GM12878 (cell line): ENCODE results near the gene NECTIN2. TPM values are rescaled to one million over a fixed set of nuclear protein-coding genes. Genes with fewer than 3 reads are reported as not detected.

ENCODE experiments used
- ASH2L ChIP-seq: fragments of 300-600, 200-600 bp; sonication (generic); IDR thresholded peaks from 2 replicates; pipeline ENCODE4 v1.6.1; 2017; ENCODE audit warnings: low read depth, mild to moderate bottlenecking, borderline replicate concordance
- ATF7 ChIP-seq: fragments of 450-650 bp; IDR thresholded peaks from 2 replicates; pipeline ENCODE4 v1.6.1; 2016; ENCODE audit warnings: low read depth, mild to moderate bottlenecking
- EP300 ChIP-seq, 2 experiments: fragments of 150-350 bp in 1 of 2; IDR thresholded peaks; 2 replicates each; pipeline ENCODE4 v1.6.1; 2011 to 2012; ENCODE audit warnings: low read depth in 2 of 2, low read length in 2 of 2, borderline replicate concordance in 1 of 2, improper control_type of control experiment in 1 of 2, inconsistent platforms in 1 of 2; ENCODE audit not compliant: control insufficient read depth in 1 of 2
- FOS ChIP-seq: IDR thresholded peaks from 3 replicates; pipeline ENCODE4 v1.6.1; 2011; ENCODE audit warnings: borderline replicate concordance; ENCODE audit not compliant: insufficient read length; ENCODE audit errors: extremely low read depth
- FOXK2 ChIP-seq: fragments of 450-650 bp; IDR thresholded peaks from 2 replicates; pipeline ENCODE4 v1.6.1; 2017; ENCODE audit warnings: mild to moderate bottlenecking, moderate library complexity
- IKZF1 ChIP-seq: fragments of 450-650 bp; conservative IDR thresholded peaks from 2 replicates; pipeline ENCODE4 v1.6.1; 2017; ENCODE audit warnings: antibody characterized with exemption, mild to moderate bottlenecking
- IKZF2 ChIP-seq, 2 experiments: fragments of 450-650 bp; IDR thresholded peaks; 2 replicates each; pipeline ENCODE4 v1.6.1; 2017; ENCODE audit warnings: mild to moderate bottlenecking in 2 of 2, moderate library complexity in 2 of 2
- IRF4 ChIP-seq: IDR thresholded peaks from 2 replicates; pipeline ENCODE4 v1.6.1; 2011; ENCODE audit warnings: low read depth, low read length
- JUNB ChIP-seq: IDR thresholded peaks from 2 replicates; pipeline ENCODE4 v1.6.1; 2016; ENCODE audit warnings: antibody characterized with exemption, mild to moderate bottlenecking
- MEF2B ChIP-seq: fragments of 450-650 bp; IDR thresholded peaks from 2 replicates; pipeline ENCODE4 v1.6.1; 2018; ENCODE audit warnings: mild to moderate bottlenecking, moderate library complexity; ENCODE audit not compliant: partially characterized antibody, poor library complexity, severe bottlenecking
- MLLT1 ChIP-seq: fragments of 450-650 bp; IDR thresholded peaks from 2 replicates; pipeline ENCODE4 v1.6.1; 2016; ENCODE audit warnings: mild to moderate bottlenecking
- NFYB ChIP-seq: IDR thresholded peaks from 2 replicates; pipeline ENCODE4 v1.6.1; 2011; ENCODE audit warnings: low read depth, mild to moderate bottlenecking, low read length, improper control_type of control experiment, moderate library complexity; ENCODE audit not compliant: insufficient read depth
- NR2C1 ChIP-seq: fragments of 450-650 bp; IDR thresholded peaks from 2 replicates; pipeline ENCODE4 v1.6.1; 2017; ENCODE audit warnings: antibody characterized with exemption, mild to moderate bottlenecking, moderate library complexity
- NR2C2 ChIP-seq: IDR thresholded peaks from 2 replicates; pipeline ENCODE4 v1.6.1; 2011; ENCODE audit warnings: borderline replicate concordance, low read depth; ENCODE audit not compliant: control insufficient read depth, insufficient read length
- RAD21 ChIP-seq: IDR thresholded peaks from 2 replicates; pipeline ENCODE4 v1.6.1; 2011; ENCODE audit warnings: mild to moderate bottlenecking, low read depth, low read length, moderate library complexity; ENCODE audit not compliant: insufficient read depth
- RAD51 ChIP-seq: fragments of 450-650 bp; IDR thresholded peaks from 2 replicates; pipeline ENCODE4 v1.6.1; 2016; ENCODE audit warnings: moderate library complexity, mild to moderate bottlenecking, inconsistent platforms
- RFX5 ChIP-seq: IDR thresholded peaks from 2 replicates; pipeline ENCODE4 v1.6.1; 2011; ENCODE audit warnings: low read depth, low read length, improper control_type of control experiment
- RUNX3 ChIP-seq: IDR thresholded peaks from 2 replicates; pipeline ENCODE4 v1.6.1; 2012; ENCODE audit warnings: low read length, inconsistent platforms
- SKIL ChIP-seq: fragments of 450-650 bp; IDR thresholded peaks from 2 replicates; pipeline ENCODE4 v1.6.1; 2017; ENCODE audit warnings: mild to moderate bottlenecking, low read depth, inconsistent platforms; ENCODE audit not compliant: poor library complexity, severe bottlenecking
- SMARCA5 ChIP-seq: fragments of 450-650 bp; IDR thresholded peaks from 2 replicates; pipeline ENCODE4 v1.6.1; 2017; ENCODE audit warnings: mild to moderate bottlenecking
- SMC3 ChIP-seq: IDR thresholded peaks from 2 replicates; pipeline ENCODE4 v1.6.1; 2011; ENCODE audit warnings: low read length, improper control_type of control experiment, borderline replicate concordance
- SPI1 ChIP-seq: IDR thresholded peaks from 2 replicates; pipeline ENCODE4 v1.6.1; 2011; ENCODE audit warnings: low read depth, mild to moderate bottlenecking, low read length, moderate library complexity, borderline replicate concordance; ENCODE audit not compliant: insufficient read depth
- SRF ChIP-seq, 2 experiments: IDR thresholded peaks; 2 replicates each; pipeline ENCODE4 v1.6.1; 2011; ENCODE audit warnings: low read depth in 2 of 2, low read length in 2 of 2, mild to moderate bottlenecking in 1 of 2, moderate library complexity in 1 of 2
- TARDBP ChIP-seq: IDR thresholded peaks from 2 replicates; pipeline ENCODE4 v1.6.1; 2016; ENCODE audit warnings: borderline replicate concordance
- USF1 ChIP-seq: IDR thresholded peaks from 2 replicates; pipeline ENCODE4 v1.6.1; 2011; ENCODE audit warnings: borderline replicate concordance, low read depth, mild to moderate bottlenecking, moderate library complexity, mixed read lengths, low read length; ENCODE audit not compliant: insufficient read depth; ENCODE audit errors: extremely low read length
- YY1 ChIP-seq: IDR thresholded peaks from 2 replicates; pipeline ENCODE4 v1.6.1; 2011; ENCODE audit warnings: low read depth, mild to moderate bottlenecking, low read length
- ZZZ3 ChIP-seq: IDR thresholded peaks from 2 replicates; pipeline ENCODE4 v1.6.1; 2011; ENCODE audit warnings: low read depth; ENCODE audit not compliant: control insufficient read depth, insufficient read length
- polyA plus RNA-seq, 11 experiments: library from polyadenylated mRNA; depleted of rRNA in 4 of 11; unstranded in 6 of 11; stranded (reverse) in 5 of 11; fragments of >200 nt; fragmentation: Nextera tagmentation in 4 of 11; fragmentation: Illumina TruSeq in 1 of 11; extraction: Ambion mirVana in 4 of 11; extraction: Trizol in 1 of 11; gene quantifications; 1 replicate in 1 of 11; 2 replicates in 10 of 11; pipeline versions ENCODE4 v1.2.1 to v1.2.3, GENCODE V29; 2011 to 2016; ENCODE audit warnings: inconsistent platforms in 2 of 11, missing spikeins in 2 of 11, low read depth in 1 of 11
- total RNA-seq, 4 experiments: library from RNA; depleted of rRNA in 3 of 4; stranded (reverse); fragments of >200 nt in 3 of 4; fragmentation: Illumina TruSeq in 1 of 4; extraction: Trizol in 1 of 4; gene quantifications; 2 replicates each; pipeline versions ENCODE4 v1.2.1 to v1.2.3, GENCODE V29; 2013 to 2021

The NECTIN2 gene
- total and polyA plus RNA-seq, 10 of the 15 experiments (the other 5 are each of a cell fraction or from before 2014, with no cell fraction given), result 0.05 to 0.36 (median 0.26) TPM; not detected in 5

GRCh38 chr19:44800461-44800860 lies 45.6 kb upstream of the NECTIN2 start (continued):
- TF ChIP-seq USF1 (no peak), FOS (no peak), ASH2L (no peak), MEF2B (no peak), ZZZ3 (no peak), RUNX3 (0 out of 2 replicates have a peak, but pooled peaks have one; percentile 28), IKZF1 (peak; percentile 28; the same call in 1 of the 2 replicates), RFX5 (no peak), JUNB (0 out of 2 replicates have a peak, but pooled peaks have one; percentile 16), NFYB (no peak), SMARCA5 (no peak), NR2C1 (no peak), IRF4 (peak; percentile 69), SRF (IDR thresholded peaks at IDR 0.05; ENCODE audit: low read depth in 2 of 2, low read length in 2 of 2) (no peak), EP300 (IDR thresholded peaks at IDR 0.05; ENCODE audit: borderline replicate concordance in 1 of 2, control insufficient read depth in 1 of 2, low read depth in 2 of 2, low read length in 2 of 2) (no peak; a peak in 1 of 4 replicates), YY1 (peak; percentile 62; the same call in 1 of the 2 replicates), FOXK2 (no peak), NR2C2 (no peak), IKZF2 (IDR thresholded peaks at IDR 0.05) (peak in 1 of 2 experiments; percentile 24; a peak in 1 of 4 replicates), SKIL (no peak), SPI1 (peak; percentile 3; the same call in 1 of the 2 replicates), SMC3 (peak; percentile 73), MLLT1 (no peak), TARDBP (no peak), RAD21 (peak; percentile 72), ATF7 (peak; percentile 63), RAD51 (no peak)
